NCI-H1436 treated with DMSO at 0.1 percent for 48 hours (cell line): ENCODE measurements around the gene MAN2B1.
"Not testable (repeated sequence)": the region's sequence is repeated elsewhere in the genome, so short reads cannot be mapped to it uniquely, and the experiment has no call there.

Source experiments
- DNase-seq: peaks from one replicate; lab custom pipeline; 2025; lab: John Stamatoyannopoulos, UW

MAN2B1 gene

DNA sequence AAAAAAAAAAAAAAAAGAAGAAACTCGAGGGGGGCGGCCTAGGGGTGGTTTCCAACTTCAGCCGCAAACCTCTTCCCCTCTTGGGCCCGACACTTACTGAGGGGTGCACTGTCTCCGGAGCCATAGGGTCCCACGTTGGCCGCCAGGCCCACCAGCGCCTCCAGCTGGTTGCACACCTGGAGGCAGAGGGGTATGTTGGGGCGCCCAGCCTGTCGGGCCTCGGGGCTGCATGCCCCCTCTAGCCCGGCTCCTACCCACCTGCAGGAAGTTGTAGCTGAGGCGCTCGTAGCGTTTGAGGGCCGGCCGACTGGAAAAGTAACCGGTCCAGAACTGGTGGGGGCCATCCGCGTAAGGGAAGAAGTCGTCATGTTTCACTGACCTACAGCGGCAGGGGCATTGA lies 8.6 kb downstream of the MAN2B1 start:
- no peak for DNase-seq

DNA sequence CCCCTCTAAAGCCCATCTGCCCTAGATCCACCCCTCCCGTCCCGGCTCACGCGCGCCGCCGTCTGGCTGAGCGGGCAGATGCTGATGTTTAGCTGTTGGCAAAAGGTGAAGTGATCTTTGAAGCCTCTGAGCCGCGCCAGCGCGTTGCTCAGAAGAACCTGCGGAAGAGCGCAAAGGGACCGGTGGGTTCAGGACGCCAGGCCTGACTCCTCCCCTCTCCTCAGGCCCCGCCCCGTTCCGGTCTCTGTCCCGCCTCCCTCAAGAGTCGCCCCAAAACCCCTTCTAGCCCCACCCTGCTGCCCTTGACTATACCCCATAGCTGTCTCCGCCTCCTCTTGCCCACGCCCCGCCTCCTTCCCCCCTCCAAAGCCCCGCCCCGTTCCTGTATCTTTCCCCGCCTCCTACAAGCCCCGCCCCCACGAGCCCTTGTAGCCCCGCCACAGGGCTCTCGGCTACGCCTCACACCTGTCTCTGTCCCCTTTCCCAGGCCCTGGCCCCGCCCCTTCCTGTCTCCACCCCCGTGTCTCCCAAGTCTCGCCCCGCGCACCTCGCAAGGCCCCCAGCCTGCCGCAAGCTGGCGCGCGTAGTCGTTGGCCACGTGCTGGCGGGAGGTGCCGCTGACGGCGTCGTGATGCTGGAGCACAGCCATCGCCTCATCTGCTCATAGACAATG lies 9.5 kb downstream of the MAN2B1 start:
- no peak for DNase-seq

DNA sequence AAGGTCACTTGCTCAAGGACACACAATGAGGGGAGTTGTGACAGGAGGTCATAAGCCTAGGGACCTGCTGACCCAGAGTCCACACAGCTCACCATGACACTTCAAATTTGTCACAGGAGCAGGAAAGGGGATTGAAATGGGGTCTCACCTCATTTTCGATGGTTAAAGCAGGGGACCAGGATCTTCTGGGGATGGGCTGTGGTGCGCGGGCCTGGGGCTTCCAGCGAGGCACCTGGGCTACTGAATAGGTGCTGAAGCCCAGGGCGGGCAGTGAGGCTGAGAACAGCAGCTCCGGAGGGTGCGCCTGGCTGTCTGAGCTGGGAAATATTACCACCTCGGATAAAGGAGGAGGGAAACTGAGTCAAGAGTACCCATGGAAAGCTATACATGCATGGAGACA lies 11.0 kb downstream of the MAN2B1 start:
- DNase-seq = no peak

DNA sequence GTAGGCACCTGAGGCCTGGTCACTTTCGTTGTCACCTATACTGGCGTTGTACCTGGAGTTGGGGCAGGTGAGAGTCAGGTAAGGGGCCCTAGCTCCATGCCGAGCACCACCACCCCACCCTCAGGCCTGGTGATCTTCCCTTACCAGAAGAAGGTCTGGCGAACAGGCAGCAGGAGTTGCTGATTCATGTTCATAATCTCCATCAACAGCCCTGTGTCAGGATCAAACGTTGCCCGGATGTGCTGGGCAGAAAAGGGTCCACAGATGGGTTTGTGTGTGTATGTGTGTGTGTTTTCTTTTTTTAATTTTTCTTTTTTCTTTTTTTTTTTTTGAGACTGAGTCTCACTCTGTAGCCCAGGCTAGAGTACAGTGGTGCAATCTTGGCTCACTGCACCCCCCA lies 14.3 kb downstream of the MAN2B1 start:
- DNase-seq = no peak

DNA sequence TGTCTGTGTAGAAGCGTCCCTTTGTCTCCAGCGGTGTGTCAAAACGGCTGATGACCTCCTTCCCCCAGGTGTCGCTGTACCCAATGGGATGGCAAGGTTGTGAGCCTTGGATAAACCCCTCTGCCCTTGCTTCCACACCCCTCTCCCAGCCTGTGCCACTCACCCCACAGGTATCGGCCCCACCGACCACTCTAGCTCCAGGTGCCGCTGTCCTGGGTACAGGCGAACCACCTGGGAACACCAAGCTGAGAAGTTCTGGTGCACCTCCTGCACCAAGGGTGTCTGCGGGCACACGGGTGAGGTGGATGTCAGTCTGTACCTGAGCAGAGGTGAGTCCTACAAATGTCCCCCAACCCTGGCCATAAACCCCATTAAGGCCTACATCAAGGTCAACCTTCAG lies 16.6 kb downstream of the MAN2B1 start:
- DNase-seq = no peak

DNA sequence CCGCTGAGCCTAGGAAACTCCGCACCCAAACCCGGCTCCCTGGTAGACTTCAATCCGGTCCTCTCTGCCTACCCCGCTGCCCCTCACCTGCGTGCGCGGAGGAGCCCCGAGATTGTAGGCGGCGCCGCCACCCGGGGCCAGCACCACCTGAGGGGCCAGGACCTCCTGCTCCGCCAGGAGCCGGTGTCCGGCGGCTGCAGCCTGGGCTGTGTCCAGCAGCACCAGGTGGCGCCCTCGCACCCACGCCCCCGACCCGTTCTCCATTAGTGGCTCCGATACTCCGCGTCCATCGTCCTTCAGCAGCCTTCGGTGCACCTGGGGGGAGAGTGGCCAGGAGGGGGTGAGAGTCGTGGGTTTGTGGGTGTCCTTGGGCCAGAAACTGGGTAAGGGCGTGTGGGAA lies 18.5 kb downstream of the MAN2B1 start:
- DNase-seq = no peak

DNA sequence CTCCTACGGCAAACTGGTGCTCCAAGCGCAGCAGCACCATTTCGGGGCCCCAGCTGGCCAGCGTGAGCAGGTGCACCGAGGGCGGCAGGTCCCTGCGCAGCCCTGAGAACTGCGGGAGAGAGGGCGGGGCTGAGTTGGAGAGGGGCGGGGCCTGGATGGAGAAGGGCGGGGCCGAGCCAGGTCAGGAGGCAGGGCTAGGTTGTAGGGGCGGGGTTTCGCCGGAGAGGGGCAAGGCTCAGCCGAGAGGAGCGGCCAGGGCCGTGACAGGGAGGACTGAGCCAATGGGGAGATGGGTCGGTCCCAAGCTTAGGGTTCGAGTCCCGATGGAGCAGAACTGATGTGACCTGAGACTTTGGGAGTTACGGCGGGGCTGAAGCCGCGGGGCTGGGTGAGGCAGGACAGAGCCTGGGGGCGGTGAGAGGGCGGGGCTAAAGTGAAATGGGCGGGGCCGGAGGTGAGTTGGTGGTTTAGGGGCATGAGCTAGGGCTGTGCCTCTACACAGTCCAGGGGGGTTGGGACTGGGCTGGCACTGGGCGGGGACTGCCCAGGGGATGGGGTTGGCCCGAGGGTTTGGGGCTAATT lies 19.0 kb downstream of the MAN2B1 start:
- DNase-seq = no peak

DNA sequence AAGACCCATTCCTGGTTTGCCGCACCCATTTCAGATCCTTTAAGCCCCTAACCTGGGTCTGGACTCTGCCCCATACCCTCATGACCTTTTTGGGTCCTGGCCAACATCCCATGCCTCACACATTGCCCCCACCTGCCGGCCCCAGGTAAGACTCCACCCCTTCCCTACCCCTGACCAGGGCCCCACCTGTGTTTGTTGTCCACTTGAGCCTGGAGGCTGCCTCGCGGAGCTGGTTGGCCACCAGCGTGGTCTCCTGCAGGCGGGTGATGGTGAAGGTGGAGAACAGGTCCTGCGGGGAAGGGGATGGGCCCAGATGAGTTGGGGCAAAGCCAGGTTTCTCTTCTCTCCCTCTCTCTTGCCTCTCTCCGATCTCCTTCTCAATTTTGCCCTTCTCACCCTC lies 19.5 kb downstream of the MAN2B1 start:
- no peak for DNase-seq

DNA sequence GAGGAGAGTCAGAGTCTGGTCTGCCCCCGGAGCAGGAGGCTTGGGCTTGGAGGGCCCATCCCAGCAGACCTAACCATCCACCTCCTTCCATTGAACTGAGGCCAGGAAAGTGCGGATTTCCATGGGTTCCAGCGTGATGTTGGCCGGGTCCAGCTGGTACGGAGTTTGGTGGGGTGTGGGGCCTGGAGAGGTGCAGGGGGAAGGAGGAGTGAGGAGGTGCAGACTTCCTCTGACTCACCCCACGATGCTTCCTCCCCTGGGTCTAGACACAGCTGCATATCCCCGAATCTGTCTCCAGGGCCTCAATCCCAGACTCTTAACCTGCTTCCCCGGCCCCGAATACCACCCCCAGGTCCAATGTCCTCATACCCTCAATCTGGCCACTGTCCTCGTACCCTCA lies 20.0 kb downstream of the MAN2B1 start:
- DNase-seq = no peak

DNA sequence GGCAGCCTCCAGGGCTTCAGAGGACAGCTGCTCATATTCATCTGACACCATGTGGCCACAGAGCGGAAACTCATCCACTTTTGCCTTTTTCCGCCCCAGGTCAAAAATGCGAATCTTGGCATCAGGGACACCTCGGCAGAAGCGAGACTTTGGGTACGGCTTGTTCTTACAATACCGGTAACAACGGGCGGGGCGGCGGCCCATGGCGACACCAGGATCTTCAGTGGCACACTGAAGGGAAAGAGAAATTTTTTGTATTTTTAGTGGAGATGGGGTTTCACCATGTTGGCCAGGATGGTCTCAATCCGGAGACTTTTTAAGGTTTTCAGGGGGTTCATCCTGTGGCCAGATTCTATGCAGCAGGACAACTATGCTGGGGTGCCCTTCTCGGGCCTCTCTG lies 22.8 kb downstream of the MAN2B1 start:
- DNase-seq = not testable (repeated sequence)

DNA sequence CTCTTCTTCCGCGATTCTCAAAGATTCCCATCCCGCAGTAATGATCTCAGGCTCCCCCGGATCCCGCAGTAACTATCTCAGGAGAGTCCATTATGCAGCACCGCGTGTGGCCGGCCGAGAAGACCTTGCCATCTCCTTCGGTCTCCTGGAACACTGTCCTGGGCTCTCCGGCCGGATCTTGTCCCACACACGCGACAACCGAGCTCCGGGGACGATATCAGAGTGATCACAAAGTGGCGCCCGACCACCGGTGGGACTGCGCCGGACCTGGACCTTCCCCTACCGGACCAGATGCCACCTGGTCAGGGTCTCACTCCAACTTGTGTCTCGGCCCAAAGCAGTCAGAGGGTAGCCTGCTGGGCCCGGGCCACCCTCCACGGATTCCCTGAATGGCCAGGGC lies 24.0 kb downstream of the MAN2B1 start:
- no peak for DNase-seq

DNA sequence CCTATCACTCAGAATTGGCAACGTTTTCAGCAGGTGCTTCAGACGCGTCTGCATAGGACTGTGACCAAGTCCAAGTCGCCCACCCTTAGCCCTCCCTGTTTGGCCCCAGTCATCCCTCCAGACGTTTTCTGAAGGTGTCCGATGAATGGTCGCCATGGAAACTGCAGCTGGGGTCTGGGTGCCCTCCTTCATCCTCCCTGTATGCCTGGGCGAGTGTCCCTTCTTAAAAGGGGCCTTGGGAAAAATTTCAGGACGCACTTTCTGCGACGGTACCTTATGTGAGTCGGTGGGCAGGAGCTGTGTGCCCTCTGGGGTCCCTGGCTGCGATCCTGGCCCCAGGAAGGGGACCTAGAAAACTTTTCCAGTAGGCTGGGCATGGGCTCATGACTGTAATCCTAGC lies 25.1 kb downstream of the MAN2B1 start:
- DNase-seq = no peak

DNA sequence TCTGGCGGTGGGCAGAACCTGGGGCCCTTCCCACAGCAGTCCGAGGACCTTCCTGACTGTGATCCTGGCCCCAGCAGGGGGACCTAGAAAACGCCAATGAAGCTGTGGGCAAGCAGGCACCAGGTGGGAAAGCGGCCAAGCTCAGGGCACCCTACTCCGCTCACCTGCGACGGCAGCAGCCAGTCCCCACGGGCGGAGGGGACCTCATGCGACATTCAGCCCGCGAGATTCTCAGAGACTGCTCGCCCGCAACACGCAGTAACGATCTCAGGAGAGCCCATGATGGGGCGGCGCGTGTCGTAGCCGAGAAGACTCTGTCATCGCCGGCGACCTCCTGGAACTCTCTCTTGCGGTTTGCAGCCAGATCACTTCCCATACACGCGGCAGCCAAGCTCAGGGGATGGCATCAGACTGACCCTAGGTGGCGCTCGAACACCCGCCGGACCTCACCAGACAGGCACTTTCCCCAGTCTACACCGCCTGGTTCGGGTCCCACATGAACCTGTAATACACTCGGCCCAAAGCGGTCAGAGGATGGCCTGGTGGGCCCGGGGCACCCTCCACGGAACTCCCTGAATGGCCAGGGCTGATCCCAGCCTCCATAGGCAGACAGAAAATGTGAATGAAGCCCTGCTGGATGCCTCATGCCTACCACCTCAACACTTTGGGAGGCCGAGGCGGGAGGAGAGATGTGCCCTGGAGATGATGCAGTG lies 26.5 kb downstream of the MAN2B1 start:
- DNase-seq = no peak

DNA sequence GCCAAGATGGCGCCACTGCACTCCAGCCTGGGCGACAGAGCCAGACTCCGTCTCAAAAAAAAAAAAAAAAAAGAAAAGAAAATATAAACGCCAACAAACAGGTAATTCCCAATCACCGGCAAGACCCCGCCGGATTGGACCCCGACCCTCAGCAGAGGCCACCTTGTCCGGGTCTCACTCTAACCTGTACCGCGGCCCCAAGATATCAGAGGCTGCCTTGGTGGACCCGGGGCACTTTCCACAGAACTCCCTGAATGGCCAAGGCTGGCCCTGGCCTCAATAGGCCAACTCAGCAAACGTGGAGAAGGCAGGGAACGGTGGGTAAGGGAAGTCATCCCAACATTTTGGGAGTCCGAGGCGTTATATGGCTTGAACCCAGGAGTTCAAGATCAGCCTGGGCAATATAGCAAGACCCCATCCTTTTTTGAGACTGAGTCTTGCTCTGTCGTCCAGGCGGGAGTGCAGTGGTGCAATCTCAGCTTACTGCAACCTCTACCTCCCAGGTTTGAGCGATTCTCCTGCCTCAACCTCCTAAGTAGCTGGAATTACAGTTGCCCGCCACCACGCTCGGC lies 27.8 kb downstream of the MAN2B1 start:
- no peak for DNase-seq

DNA sequence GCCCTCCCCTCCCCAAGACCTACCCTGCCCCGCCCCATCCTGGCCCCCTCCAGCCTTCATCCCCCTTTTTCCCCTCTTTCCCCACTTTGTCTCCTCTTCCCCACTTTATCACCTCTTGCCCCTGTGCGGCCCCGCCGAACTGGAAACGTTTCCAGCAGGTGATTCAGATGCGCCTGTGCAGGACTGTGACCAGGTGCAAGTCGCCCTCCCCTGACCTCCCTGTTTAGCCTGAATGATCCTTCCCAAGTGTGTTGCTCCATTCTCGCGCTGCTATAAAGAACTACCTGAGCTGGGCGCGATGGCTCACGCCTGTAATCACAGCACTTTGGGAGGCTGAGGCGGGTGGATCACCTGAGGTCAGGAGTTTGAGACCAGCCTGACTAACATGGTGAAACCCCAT lies 29.9 kb downstream of the MAN2B1 start:
- DNase-seq = no peak

DNA sequence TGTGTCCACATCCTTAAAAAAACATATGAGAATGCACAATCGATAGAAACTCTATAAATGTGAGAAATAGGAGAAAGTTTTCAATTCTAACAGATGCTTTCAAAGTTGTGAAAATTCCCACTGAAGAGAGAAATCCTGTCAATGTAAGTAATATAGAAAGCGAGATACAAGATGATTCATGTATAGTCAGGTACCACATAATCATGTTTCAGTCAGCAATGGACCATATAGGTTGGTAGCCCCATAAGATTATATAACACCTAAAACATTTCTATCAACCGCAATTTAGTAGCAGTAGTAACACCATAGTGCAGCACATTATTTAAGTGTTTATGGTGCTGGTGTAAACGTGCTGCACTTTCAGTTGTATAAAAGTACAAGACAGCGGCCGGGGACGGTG lies 37.3 kb downstream of the MAN2B1 start:
- no peak for DNase-seq

DNA sequence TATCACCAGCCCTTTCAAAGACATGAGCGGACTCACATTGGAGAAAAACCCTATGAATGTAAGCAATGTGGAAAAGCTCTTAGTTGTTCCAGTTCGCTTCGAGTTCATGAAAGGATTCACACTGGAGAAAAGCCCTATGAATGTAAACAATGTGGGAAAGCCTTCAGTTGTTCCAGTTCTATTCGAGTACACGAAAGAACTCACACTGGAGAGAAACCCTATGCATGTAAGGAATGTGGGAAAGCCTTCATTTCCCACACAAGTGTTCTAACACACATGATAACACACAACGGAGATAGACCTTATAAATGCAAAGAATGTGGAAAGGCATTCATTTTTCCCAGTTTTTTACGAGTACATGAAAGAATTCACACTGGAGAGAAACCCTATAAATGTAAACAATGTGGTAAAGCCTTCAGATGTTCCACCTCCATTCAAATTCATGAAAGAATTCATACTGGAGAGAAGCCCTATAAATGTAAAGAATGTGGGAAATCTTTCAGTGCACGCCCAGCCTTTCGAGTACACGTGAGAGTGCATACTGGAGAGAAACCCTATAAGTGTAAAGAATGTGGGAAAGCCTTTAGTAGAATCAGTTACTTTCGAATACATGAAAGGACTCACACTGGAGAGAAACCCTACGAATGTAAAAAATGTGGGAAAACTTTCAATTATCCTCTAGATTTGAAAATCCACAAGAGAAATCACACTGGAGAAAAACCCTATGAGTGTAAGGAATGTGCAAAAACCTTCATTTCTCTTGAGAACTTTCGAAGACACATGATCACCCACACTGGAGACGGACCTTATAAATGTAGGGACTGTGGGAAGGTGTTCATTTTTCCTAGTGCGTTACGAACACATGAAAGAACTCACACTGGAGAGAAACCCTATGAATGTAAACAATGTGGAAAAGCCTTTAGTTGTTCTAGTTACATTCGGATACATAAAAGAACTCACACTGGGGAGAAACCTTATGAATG lies 38.2 kb downstream of the MAN2B1 start:
- no peak for DNase-seq

DNA sequence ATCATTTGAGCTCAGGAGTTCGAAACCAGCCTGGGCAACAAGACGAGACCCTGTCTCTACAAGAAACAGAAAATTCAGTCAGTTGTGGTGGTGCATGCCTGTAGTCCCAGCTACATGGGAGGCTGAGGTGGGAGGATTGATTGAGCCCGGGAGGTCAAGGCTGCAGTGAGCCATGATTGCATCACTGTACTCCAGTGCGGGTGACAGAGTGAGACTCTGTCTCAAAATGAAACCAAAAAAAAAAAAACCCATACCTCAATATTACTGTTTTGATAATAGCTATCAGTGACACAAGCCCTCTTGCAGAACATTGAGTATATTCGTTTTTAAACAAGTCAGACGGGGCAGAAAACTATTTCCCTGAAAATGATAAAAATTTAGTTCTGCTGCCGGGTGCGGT lies 39.6 kb downstream of the MAN2B1 start:
- DNase-seq = no peak

DNA sequence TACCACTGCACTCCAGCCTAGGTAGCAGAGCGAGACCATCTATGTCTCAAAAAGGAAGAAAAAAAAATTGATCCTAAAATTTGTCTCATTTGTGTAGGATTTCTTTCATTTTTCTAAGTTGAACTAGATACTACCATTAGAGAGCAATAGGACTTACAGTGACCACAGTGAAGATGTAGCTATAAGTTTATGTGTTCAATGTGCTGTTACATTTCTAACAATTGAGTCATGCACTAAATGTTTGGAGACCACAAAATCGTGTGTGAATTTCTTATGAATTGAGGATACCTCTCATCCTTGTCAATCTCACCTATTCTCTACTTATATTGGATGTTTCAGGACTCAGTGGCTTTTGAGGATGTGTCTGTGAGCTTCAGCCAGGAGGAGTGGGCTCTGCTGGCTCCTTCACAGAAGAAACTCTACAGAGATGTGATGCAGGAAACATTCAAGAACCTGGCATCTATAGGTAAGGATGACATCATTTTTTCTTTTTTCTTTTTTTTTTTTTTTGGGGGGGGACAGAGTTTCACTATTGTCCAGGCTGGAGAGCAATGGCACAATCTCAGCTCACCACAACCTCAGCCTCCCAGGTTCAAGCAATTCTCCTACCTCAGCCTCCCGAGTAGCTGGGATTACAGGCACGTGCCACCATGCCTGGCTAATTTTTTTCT lies 43.0 kb downstream of the MAN2B1 start:
- DNase-seq = no peak

DNA sequence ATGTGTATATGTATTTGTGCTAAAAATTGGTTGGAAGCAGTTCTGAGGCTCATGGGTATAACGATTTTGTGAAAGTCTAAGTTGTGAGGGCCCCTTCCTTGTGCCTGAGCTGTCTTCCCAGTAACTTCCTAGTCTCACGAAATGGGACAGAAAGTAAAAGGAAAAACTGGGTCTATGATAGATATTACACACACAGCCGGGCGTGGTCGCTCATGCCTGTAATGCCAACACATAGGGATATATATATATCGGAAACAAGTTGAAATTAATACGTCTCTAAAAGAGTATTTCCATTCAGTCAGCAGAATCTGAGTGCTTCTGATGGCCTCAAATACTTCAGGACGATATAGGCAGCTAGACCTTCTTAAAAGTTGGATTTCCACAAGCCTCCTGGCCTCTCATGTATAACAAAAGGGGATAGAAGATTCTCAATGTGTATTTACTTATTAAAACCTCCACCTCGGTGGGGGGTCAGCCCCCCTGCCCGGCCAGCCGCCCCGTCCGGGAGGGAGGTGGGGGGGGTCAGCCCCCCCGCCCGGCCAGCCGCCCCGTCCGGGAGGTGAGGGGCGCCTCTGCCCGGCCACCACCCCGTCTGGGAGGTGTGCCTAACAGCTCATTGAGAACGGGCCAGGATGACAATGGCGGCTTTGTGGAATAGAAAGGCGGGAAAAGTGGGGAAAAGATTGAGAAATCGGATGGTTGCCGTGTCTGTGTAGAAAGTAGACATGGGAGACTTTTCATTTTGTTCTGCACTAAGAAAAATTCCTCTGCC lies 45.1 kb downstream of the MAN2B1 start:
- DNase-seq = not testable (repeated sequence)

DNA sequence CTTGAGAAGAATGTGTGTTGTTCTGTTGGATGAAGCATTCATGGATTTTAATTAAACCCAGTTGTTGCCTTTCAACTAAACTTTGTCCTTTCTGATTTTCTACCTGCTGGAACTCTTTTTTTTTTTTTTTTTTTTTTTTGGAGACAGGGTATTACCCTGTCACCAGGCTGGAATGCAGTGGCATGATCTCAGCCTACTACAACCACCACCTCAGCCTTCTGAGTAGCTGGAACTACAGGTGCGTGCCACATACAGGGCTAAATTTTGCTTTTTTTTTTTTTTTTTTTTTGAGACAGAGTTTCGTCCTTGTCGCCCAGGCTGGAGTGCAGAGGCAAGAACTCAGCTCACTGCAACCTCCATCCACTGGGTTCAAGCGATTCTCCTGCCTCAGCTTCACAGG lies 48.9 kb downstream of the MAN2B1 start:
- DNase-seq = no peak
